HG02642 (cell line): ENCODE measurements around the gene PARP15.
A peak's percentile ranks its signal among the peaks of the same experiment; 100 is the strongest.
"Not testable (repeated sequence)": the region's sequence is repeated elsewhere in the genome, so short reads cannot be mapped to it uniquely, and the experiment has no call there.

ENCODE experiments used
- ATAC-seq: cut with Tn5 transposase; IDR thresholded peaks from one replicate; pipeline ENCODE4 v1.9.1; 2021; ENCODE audit warnings: mild to moderate bottlenecking; ENCODE audit not compliant: unreplicated experiment, poor library complexity

PARP15 gene

DNA sequence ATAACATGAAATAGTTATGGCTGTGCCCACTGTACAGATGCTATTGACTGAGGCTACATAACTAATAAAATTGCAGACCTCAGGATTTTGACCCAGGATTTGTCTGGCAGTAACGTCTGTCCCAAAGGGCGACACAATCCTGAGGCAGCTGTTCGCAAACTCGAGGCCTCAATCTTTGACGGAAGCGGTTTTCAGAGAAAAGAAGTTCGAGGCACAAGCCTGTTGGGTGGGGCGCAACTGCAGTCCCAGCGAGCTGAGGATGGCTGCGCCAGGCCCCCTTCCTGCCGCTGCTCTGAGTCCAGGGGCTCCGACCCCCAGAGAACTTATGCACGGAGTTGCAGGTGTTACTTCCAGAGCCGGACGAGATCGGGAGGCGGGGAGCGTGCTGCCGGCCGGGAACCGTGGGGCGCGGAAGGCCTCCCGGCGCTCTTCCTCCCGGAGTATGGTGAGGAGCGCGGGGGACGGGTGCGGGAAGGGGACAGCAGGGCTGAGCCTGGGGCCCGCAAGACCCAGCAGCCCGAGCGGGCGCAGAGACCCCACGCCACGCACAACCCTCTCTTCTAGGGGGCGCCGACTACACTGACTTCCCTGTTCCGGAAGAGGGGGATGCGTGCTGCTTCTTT lies at the start of gene PARP15:
TSS of gene PARP15 (plus strand) at position 242 of the 623 bp plus-strand sequence. CDS start at position 260, 18 bp downstream.
- ATAC-seq: no peak

DNA sequence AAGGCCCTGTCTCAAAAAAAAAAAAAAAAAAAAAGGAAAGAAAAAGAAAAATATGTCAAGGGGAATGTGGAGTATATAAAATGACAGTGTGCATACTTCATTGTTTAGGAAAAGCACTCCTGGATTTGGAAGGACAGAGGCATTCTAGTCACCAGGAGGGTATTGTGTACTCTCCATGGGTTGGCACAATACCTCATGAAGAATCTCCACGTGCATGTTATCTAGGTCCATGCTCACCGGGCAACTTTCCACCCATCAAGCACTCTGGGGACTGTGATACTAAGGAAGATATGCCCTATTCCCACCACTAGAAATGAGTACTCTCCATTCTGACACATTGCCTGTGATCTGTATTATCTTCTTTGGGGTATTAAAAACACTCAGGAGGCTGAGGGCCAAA lies 47.3 kb upstream of the PARP15 start:
- no peak for ATAC-seq

DNA sequence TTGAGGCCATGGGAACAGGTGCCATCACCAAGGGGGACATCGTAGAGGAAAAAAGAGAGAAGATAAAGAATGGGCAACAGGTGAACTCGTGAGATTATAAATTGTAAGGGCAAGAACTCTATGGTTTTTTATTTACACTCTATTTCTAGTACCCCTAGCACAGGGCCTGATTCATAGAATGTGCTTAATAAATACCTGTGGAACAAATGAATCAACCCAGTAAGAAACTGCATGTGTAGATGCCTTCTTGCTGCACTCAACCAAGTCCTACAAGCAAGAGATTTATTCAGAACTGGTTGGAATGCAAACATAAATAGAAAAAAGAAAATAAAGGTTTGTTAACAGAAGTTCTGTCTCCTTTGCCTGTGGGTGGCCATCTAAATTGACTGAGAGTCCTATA lies 44.0 kb upstream of the PARP15 start:
- ATAC-seq: no peak

DNA sequence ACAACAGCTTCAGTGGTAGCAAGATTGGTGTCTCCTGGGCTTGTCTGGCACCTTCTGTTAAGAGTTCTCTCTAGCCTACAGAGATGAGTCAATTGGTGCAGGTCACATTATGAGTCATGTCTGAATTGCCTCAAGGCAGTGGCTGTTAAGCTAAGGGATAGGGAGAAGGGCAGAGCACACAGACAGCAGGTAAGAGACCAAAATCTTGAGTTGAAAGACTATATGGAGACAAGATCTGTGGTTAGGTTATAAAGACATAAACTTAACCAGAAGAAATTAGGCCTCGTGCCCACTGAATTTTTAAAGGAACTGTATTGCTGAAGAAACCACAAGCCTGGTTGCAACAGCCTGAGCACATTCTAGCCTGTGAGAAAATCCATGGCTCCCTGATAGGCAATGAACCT lies 43.5 kb upstream of the PARP15 start:
- ATAC-seq: peak; percentile 99

DNA sequence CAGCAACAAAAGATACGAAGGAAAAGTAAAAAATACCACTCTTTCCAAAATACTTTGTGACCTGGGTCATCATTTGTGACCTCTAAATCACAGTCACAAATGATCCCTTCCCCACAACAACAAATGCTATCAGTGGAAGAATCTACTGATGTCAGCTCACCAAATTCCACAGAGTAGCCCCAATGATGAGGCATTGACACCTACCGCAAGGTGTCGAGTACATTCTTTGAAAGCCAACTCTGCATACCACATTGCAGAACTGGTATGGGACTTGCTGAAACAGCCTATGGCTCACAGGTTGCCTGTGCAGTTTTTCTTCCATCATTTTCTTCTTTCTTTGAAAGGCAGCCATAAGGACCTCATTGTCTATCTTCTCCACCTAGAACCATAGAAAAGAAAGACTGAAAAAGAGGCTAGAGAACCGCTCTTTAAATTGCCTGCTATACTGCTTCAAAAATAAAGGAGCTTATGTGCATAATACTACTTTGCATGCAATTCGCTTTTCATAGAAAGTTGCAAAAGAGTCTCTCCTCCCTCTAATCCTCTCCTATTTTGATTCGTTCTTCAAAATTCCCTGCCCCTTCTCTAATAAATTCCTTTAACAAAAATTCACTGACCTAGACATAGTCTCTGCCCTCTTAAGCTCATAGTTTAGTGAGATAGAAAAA lies 41.4 kb upstream of the PARP15 start:
- ATAC-seq: no peak

DNA sequence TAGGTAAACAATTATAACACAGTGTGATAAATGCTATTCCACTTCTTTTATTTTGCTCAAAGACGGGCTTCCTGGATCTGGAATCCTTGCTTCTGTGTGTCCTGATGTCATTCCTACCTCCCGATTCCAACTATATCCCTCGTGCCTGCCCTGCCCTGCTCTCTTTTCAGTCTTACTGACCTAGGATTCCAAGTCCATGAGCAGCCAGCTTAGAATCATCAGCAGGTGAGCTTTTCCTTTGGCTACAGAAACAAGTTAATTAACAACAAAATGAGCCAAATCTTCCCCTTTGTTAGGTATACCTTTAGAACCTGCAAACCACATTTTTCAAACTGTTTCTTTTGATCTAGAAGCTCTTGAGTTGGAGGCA lies 40.8 kb upstream of the PARP15 start:
- ATAC-seq: no peak

DNA sequence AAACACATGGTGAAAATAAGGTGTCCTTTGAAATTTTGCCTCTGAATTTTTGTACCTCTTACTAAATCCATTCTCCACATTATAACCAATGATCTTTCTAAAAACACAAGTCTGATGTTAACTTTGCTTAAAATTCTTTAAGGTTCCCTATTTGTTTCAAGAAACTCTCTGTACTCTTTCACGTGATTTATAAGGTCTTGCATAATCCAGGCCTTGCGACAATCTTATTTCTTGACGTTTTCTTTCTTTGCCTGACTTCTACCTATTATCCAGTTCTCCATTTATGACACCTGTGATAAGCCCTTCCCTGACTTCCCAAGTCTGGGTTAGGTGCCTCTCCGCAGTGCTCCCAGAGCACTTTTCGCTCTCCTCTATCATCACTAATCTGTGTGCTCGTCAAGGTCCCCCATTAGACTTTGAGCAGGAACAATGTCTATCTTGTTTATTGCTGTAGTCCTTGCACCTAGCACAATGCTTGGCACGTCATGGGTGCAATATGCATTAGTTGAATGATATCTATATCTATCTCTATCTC lies 38.4 kb upstream of the PARP15 start:
- ATAC-seq: no peak

DNA sequence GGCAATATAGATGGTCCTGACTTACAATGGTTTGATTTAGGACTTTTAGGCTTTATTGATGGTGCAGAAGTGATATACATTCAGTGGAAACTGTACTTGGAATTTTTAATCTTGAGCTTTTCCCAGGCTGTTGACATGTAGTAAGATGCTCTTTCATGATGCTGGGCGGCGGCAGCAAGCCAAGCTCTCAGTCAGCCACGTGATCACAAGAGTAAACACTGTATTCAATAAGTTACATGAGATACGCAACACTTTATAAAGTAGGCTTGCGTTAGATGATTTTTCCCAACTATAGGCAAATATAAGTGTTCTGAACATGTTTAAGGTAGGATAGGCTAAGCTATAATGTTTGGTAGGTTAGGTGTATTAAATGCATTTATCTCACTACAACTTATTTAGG lies 31.3 kb upstream of the PARP15 start:
- no peak for ATAC-seq

DNA sequence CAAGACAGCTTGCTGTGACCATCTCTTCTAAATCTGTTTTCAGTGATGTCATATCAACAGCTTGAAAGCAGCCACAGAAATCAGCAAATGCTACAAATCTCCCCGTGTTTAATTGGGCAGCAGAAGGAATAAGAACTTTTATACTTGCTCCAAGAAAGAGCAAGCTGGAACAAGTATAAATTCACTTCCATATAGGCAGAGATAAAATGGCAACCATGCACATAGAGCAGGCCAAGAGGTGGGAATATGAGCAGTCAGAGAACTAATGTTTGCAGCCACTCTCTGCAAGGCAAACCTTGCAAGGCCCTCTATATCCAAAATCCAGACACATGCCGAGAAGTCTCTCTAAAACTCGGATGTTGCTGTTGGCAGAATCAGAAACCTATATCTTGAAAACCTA lies 29.4 kb upstream of the PARP15 start:
- no peak for ATAC-seq

DNA sequence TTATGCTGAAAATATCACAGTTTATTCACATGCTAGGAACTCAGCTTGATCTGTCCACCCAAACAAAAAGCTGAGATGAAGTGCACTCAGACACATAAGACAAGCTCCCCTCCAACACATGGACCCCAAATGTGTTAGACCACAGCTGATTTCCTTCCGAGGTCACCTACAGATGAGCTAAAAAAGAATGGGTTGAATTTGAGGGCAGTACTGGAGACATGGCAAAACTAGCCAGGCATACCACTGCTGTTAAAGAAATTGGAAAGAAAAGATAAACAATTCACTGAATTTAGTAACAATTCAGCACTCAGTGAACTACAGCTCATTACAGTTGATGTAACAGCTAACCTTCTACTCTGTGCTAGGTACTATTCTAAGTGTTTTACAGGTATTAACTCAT lies 28.8 kb upstream of the PARP15 start:
- ATAC-seq: no peak

DNA sequence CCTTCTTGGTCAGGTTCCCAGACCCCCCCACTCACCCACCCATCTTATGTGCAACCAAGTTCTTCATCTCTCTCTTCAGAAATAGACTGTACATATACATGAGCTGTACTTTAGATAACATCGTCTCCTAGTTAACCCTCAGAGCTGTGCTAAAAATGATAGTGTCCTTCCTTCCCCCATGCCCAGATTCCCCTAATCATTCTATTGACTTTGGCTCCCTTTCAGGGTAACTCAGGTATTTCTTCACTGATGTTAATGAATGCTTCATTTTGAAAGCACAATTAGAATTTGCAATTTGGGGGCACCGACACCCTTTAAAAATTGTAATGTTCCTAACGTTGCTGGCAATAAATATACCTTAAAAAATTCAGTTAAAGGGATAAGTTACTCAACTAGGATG lies 24.3 kb upstream of the PARP15 start:
- ATAC-seq: no peak

DNA sequence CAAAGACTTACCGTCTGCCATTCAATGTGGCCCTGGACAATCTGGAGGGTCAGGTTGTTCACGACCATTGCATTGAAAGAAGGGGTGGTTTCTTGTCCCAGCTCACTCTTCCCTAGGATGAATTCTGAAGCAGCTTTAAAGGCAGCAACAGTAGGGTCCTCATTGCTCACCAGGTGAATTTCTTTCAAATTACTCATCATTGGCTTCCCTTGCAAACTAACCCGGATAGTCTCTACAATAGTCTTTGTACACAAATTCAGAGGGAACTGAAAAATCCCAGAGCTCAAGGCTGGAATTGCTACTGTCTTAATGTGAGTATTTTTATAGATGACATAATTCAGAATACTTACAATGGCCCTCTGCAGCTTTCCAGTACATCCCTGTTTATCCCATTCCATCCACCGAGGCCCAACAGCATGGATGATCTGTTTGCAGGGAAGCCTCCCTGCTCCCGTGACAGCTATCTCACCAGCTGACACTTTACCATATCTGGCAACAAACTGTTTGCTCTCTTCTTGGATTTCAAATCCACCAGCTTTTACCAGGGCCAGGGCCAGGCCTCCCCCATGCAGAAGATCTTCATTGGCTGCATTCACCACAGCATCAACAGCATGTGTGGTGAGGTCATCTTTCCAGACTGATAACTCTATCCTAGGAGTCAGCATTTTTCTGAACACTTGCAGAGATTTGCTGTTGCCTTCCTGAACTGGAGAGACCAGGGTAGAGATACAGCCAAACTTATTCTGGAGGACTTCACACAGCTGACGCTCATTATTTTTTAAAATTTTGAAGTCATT lies 22.0 kb upstream of the PARP15 start:
- ATAC-seq: no peak

DNA sequence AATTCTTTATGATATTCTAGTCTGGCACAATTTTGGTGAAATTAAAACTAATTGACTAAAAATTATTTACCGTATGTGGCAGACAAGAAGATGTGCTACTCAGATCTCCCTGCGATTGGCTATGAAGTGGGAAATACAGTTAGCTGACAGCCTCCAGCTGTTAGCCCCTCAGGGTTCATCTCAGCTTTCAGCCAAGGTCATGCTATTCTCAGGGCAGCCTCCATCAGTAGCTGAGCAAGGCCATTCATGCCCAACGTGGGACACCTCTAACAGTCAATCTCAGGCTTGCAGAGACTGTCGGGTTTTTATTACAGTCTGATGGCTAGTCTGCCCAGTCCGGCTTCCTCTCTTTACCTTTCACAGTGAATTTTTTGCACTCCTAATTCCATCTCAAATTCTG lies 20.1 kb upstream of the PARP15 start:
- no peak for ATAC-seq

DNA sequence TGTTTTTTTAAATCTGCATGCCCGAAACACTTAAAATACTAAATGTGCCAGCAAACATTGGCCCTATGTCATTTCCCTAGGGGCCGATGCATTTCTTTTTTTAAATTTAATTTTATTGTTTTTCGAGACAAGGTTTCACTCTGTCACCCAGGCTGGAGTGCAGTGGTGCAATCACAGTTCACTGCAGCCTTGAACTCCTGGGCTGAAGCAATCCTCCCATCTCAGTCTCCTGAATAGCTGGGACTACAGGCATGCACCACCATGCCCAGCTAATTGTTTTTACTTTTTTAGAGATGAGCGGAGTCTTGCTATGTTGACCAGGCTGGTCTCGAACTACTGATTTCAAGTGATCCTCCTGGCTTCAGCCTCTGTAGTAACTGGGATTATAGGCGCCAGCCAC lies 18.8 kb upstream of the PARP15 start:
- ATAC-seq: no peak

DNA sequence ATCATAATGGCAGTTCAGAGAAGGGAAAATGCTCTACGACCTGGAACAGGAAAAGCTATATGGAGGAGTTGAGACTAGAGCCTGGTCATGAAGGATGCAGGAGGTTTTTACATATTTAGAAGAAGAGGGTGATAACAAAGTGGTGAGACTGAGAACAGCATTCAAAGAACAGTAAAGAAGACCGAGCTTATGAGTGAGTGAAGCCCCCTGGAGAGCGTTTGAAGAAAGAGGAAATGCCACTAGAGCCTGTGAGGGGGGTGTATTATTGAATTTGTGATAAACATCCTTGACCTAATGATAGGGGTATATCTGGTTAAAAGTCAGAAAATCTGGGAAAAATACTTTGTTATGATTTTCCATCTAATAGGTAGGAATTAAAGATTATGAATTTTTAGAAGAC lies 17.5 kb upstream of the PARP15 start:
- no peak for ATAC-seq

DNA sequence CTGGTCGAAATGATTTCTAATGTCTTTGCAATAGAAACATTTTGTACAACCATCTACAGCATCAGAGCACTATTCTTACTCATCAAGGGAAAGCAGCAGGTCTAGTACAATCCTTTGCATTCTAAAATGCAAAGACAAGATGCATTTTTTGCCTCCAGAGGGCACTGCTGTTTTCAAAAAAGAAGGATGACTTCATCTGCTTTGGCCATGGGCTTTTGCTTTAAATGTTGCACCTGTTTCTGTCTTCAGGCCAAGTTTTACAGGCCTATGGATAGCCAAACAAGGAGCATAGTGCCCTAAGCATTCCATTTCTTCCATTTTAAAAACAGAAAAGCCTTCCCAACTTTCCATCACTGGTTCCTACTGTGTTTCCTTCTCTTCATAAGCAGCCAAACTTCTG lies 16.8 kb upstream of the PARP15 start:
- no peak for ATAC-seq

DNA sequence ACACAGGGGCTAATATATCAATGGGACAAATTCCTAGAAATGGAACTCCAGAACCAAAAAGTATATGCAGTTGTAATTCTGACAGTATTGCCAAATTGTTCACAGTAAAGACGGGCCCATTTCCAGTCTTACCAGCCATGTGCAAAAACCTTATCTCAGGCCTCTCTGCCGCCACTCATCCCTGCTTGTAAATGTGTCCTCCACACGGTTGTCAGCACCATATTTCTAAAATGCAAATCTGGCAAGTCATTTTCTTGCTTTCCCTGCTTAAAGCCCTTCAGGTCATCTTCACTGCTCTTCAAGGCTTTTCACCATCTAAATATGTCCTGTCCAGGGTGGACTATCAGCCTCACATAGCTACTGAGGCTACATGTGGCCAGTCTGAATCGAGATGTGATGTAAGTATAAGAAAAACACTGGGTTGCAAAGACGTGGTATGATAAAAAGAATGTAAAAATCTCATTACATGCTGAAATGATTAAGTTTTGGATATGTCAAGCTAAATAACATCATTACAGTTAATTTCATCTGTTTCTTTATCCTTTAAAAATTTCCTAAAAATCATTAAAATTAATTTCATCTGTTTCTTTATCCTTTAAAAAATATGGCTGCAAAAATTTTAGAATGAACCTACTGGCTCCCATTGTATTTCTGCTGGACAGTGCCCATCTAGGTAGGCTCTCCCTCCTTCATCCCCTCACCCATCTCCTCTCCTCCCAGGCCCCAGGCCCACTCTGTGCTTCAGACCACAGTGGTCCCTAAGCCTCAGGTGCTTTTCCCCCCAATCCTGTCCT lies 14.3 kb upstream of the PARP15 start:
- peak; percentile 3 for ATAC-seq

DNA sequence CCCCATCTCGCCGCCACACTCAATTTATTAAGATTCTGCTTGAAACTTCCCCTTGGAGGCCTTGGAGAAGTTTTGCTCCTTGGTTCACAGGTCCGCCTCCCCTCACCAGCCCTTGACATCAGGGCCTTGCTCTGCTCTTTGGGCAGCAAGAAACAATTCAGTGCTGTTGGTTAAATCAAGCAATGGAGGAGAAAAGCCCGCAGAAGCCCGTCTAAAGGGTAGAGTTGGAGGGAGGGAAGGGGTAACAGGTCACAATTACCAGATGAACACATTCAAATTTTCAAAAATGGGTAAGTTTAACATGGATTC lies 13.8 kb upstream of the PARP15 start:
- peak; percentile 9 for ATAC-seq

DNA sequence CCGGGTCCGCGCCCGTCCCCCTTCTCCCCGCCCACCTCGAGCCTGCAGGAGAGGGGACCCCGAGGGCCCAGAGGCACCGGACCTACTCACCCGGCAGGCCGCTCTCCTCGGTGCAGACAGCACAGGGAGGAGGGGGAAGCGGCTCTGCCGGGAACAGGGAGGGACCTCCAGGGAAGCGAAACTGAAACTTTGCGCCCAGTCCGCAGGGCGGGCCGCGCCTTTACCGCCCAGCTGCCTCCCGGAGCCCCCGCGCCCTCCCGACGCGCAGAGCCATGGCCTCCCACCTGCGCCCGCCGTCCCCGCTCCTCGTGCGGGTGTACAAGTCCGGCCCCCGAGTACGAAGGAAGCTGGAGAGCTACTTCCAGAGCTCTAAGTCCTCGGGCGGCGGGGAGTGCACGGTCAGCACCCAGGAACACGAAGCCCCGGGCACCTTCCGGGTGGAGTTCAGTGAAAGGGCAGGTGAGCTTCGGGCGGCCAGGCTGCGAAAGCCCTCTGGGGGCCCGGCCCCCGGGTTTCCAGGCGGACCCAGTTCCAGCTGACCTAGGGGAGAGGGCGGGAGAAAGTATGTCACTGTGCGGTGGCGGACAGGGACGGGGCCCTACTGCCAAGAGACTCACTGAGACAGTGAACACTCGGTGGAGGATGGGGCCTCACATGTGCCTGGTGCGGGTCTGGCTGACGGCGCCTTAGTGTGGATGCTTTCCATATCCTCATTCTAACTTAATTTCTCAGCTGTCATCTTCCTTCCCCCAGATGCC lies 13.1 kb upstream of the PARP15 start, which contains the start of the genes DTX3L and PARP9:
TSS of gene DTX3L (plus strand) at position 184 of the 758 bp plus-strand sequence. CDS start at position 273, 89 bp downstream.
TSS of gene PARP9 (minus strand) at position 146 of the 758 bp plus-strand sequence. CDS start 4,680 bp downstream, outside the sequence.
- ATAC-seq: peak; percentile 77

DNA sequence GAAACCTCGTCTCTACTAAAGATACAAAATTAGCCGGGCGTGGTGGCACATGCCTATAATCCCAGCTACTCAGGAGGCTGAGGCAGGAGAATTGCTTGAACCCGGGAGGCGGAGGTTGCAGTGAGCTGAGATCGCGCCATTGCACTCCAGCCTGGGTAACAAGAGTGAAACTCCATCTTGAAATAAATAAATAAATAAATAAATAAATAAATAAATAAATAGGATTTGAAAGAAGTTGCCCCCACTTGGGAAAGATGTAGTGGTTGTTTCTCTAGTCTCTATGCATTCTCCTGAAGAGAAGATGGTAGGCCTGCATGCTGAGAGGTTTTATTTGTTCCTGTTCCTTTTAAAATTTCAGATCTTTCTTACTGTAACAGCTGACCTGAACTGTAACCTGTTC lies 9.3 kb upstream of the PARP15 start:
- not testable (repeated sequence) for ATAC-seq
